ENCODE measurements around the gene UBXN11. TPM values are rescaled to one million over a fixed set of nuclear protein-coding genes. Genes with fewer than 3 reads are reported as not detected.

The UBXN11 gene
- total and polyA plus RNA-seq, 2 of the 13 experiments (the other 11 are each of a cell fraction or from before 2014, with no cell fraction given): 9.3 to 10.4 TPM

GRCh38 chr1:26351590-26352337 lies 45.3 kb upstream of the UBXN11 start (continued):
- TF ChIP-seq CC2D1A (CRISPR knock-in tag; IDR thresholded peaks at IDR 0.05): no peak
- TF ChIP-seq REXO4 (CRISPR knock-in tag; IDR thresholded peaks at IDR 0.05; ENCODE audit: borderline replicate concordance): no peak
- TF ChIP-seq SYNCRIP (IDR thresholded peaks at IDR 0.05; ENCODE audit: insufficient read depth, low read depth, low read length): no peak
- peak; percentile 23 for TF ChIP-seq ASH2L (IDR thresholded peaks at IDR 0.05; ENCODE audit: insufficient read length, low read depth, low read length)
- TF ChIP-seq TAF15 (IDR thresholded peaks at IDR 0.05; ENCODE audit: low read depth, low read length, poor library complexity, severe bottlenecking): no peak
- TF ChIP-seq FUBP1 (CRISPR knock-in tag; IDR thresholded peaks at IDR 0.05; ENCODE audit: borderline replicate concordance): no peak
- no peak for TF ChIP-seq TEF (CRISPR knock-in tag; IDR thresholded peaks at IDR 0.05)
- TF ChIP-seq GABPB1 (CRISPR knock-in tag; IDR thresholded peaks at IDR 0.05): no peak
- no peak for TF ChIP-seq ZSCAN12 (CRISPR knock-in tag; IDR thresholded peaks at IDR 0.05)
- TF ChIP-seq ZNF180 (CRISPR knock-in tag; IDR thresholded peaks at IDR 0.05; ENCODE audit: borderline replicate concordance, low read depth): no peak
- TF ChIP-seq KLF6 (CRISPR knock-in tag; IDR thresholded peaks at IDR 0.05): no peak
- no peak for TF ChIP-seq ATF4 (CRISPR knock-in tag; IDR thresholded peaks at IDR 0.05)
- 0 out of 2 replicates have a peak, but pooled peaks have one; percentile 10 for TF ChIP-seq ZMAT3 (CRISPR knock-in tag; conservative IDR thresholded peaks at IDR 0.05)
- no peak for TF ChIP-seq ZNF552 (CRISPR knock-in tag; IDR thresholded peaks at IDR 0.05; ENCODE audit: borderline replicate concordance)
- no peak for TF ChIP-seq RELA (CRISPR knock-in tag; IDR thresholded peaks at IDR 0.05)
- TF ChIP-seq NFYB (CRISPR knock-in tag; IDR thresholded peaks at IDR 0.05): peak; percentile 69
- peak; percentile 71; the same call in 1 of the 2 replicates for TF ChIP-seq CHD4 (IDR thresholded peaks at IDR 0.05; ENCODE audit: borderline replicate concordance, low read length)
- TF ChIP-seq CBFB (CRISPR knock-in tag; IDR thresholded peaks at IDR 0.05): no peak
- peak; percentile 61; the same call in 1 of the 2 replicates for TF ChIP-seq SPEN (CRISPR knock-in tag; IDR thresholded peaks at IDR 0.05; ENCODE audit: low read depth)
- peak; percentile 18; the same call in 1 of the 3 replicates for TF ChIP-seq MXI1 (IDR thresholded peaks at IDR 0.05; ENCODE audit: borderline replicate concordance, low read depth, low read length)
- TF ChIP-seq KDM1A (CRISPR knock-in tag; IDR thresholded peaks at IDR 0.05): peak; percentile 96; the same call in 1 of the 2 replicates
- no peak for TF ChIP-seq ZNF225 (CRISPR knock-in tag; IDR thresholded peaks at IDR 0.05)
- no peak for TF ChIP-seq ZNF766 (CRISPR knock-in tag; IDR thresholded peaks at IDR 0.05; ENCODE audit: borderline replicate concordance)
- 0 out of 2 replicates have a peak, but pooled peaks have one; percentile 34 for TF ChIP-seq ZNF264 (CRISPR knock-in tag; IDR thresholded peaks at IDR 0.05)
- no peak for TF ChIP-seq ZNF24 (IDR thresholded peaks at IDR 0.05)
- no peak for TF ChIP-seq ZFP1 (CRISPR knock-in tag; IDR thresholded peaks at IDR 0.05)
- TF ChIP-seq EZH2 (conservative IDR thresholded peaks at IDR 0.05; ENCODE audit: low read depth, low read length): no peak
- no peak for TF ChIP-seq KLF9 (CRISPR knock-in tag; IDR thresholded peaks at IDR 0.05; ENCODE audit: low read depth)
- TF ChIP-seq HNF4A (CRISPR knock-in tag; IDR thresholded peaks at IDR 0.05): peak; percentile 59
- peak; percentile 39 for TF ChIP-seq FOXK2 (IDR thresholded peaks at IDR 0.05)
